ENCODE measurements around the gene DSG4.

- TF ChIP-seq YY1 (IDR thresholded peaks at IDR 0.05; ENCODE audit: insufficient read depth, insufficient read length) = no peak
- TF ChIP-seq ZNF274 (IDR thresholded peaks at IDR 0.05; ENCODE audit: low read depth, low read length) = no peak
- TF ChIP-seq SUZ12 (IDR thresholded peaks at IDR 0.05; ENCODE audit: extremely low read depth, insufficient read depth, insufficient read length) = no peak
These were observed 55.7 kb downstream of the DSG4 start for GRCh38 chr18:31432316-31432715.
